Middle frontal gyrus (tissue), 1 donor: ENCODE measurements around the gene PDIA6.

ENCODE experiments used
- DNase-seq: peaks from one replicate; pipeline ENCODE4 v3.0.0-alpha.2; 2015; ENCODE audit warnings: low spot score; ENCODE audit errors: extremely low spot score

The PDIA6 gene

DNA sequence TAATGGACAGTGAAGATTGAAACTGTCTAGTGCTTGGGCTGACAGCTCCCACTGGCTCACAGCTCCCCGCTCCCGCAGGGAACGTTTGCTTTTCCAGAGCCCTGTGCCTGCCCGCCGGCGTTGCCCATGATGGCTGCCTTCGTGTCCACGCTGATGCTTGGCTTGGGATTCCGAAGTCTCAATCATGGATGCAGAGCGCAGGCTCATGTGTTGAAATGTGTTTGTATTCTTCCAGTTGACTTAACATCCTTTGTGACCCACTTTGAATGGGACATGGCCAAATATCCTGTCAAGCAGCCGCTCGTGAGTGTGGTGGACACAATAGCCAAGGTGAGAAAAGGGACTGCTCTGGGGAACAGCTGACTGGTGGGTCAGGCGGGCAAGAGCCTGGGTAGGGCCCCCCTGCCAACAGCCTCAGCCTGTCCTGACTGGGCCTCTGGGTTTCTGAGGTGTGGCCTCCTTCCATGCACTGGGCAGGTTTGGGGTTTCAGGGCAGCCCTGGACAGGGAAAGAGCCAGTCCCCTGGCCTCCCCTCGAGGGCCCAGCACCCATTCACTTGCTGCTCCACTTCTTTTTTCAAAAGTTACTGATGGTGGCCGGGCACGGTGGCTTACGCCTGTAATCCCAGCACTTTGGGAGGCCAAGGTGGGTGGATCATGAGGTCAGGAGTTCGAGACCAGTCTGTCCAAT is 48.3 kb downstream of the PDIA6 start:
- DNase-seq, result no peak

DNA sequence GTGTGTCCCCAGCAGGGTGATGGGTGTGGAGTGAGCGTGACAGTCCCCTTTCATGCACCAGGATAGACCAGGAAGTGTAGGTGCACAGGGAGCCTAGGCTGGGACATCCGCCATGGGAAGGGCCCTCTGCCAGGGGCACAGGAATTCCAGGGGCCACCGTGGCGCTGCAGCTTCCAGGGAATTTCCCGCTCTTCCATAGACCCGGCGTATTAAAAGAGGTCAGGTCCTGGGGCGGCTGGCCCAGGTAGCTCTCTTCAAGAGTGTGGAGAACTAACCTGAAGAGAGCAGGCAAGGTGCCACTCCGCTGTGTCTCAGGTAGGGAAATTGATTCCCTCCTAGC is 49.2 kb downstream of the PDIA6 start:
- DNase-seq, result no peak

DNA sequence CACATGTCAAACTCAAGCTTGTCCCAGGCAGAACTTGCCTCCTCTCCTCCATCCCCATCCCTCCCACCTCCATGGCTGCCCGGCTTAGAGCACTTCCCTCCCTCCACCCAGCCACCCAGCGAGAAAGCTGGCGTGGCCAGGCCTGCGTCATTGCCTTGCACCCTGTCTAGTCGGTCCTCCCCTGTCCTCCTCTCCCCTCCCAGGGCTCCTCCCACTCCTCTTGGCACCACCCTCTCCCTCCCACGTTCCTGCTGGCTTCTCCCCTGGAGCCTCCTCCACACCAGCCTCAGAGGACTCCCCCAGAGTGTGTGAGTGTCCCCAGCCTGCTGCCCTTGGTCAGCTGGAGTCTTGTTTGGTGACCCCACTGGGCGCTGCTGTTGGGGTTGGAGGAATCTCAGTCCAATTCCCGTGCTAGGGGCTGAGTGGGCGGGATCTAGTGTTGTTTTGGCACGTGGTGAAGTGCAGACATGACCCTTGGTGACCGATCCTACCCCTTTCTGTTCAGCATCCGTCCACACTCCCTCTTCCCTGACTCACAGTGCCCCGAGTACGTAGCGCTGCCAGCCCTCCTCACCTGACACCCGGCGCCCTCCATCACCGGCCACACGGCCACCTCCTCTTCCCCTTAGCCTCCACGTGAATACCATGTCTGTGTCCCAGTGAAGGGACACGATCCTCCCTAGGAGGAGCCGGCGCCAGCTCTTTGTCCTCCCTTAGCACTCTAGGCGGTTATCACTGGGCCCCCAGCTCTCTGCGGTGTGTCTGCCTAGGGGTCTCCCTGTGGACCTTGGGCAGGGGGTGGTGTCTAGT is 49.7 kb downstream of the PDIA6 start:
- no peak for DNase-seq

DNA sequence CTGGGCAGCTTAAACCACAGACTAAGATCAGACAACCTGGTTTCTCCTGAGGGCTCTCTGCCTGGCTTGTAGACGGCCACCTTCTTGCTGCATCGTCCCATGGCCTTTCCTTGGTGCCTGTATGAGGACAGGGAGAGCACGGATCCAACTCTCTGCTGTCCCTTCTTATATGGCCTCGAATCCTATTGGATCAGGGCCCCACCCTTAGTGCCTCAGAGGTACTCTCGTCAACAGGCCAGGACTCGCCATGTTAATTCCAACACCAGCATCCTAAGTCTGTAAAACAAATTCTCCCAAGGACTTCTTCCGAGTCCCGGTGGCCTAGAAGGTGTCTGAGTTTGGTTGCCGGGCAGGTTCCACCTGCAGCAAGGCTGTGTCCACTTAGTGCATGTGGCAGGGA is 51.0 kb downstream of the PDIA6 start:
- DNase-seq, result no peak

DNA sequence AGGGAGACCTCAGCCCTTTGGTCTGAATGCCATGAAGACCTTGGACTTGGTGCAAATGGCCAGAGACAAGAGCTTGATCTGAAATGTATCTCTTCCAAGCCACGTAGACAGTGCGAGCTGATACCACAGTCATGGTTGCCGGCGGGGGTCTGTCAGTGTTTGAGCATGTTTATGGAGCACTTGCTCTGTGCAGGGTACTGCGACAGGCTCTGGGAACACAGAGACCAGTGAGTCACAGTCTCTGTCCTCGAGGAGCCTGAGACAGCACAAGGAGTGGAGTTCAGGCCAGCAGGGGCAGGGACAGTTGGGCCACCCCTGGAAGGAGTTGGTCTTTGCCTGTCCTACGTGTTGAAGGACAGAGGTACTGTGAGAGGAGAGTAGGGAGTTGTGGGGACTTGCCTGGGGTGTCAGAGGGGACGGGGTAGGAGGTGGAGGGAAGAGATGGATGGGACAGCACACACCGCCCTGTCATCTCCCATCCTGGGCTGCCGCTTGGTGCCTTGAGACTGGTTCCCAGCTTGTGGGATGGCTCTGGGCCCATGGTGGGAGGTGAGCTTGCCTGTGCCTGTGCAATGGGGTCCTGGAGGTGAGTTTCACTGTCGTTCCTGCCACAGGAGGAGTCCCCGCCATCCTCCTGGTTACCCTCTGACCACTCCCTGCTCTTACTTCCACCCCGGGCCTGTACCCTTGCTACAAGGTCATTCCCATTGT is 51.6 kb downstream of the PDIA6 start:
- DNase-seq, result no peak

DNA sequence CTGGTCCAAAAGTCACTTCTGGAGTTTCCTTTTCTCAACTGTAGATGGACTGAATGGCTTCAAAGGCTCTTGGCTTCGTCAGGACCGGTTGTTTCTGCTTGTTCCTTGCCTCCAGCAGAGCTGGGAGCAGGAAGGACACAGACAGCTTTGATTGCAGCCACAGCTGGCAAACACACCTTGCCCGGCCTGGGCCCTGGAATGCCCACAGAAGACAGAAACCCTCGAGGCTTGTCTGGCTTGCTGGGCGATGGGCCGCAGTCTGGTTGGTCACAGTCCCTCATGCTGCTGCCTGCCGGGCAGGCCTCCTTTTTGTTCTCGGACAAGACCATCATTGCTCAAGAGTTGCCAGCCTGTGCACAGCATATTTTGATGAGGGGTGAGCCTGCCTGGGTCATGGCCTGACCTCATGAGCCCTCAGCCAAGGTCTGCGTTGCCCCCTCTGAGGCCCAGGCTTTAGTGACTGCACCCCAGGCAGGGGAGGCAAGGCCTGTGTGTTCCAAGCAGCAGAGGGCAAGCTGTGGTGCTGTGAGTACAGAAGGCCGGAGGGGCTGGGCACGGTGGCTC is 53.4 kb downstream of the PDIA6 start:
- no peak for DNase-seq

DNA sequence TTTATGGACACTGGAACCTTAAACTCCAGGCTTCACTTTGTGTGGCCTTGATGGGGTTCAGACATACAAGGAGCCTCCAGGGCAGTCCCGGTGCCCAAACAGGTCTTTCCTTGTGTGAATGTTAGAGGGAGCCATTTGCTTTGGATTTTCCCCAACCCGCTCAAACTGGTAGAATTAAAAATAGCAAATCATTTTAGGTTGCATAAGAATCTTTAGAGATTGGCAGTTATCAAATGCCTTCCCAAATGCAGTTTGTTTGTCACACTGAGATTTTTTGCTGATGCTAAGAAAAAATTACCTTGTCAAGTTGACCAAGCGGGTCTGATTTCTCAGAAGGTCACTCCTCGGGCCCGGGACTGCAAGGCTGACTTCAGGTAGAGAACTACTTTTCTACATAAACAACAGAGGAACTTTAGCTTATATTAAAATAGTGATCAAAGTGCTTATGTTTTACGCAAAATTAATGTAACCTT is 54.7 kb downstream of the PDIA6 start:
- DNase-seq, result no peak

DNA sequence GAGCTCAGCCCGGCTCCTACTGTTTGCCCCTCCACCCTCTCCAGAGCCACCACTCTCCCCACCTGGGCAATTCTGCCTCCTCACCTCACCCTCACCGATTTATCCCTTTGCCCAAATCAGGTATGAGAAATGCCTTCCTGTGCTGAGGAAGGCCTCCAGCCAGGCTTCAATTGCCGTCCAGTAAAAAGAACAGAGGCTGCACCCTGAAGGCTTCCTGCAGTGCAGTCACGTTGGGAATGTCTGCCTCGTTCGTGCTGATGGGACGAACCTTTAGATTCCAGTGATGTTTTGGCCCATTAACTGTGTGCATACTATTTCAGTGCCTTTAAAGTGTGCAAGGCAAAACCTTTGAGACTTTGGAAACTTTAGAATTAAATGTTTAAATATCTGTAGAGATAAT is 57.0 kb downstream of the PDIA6 start:
- DNase-seq, result no peak

DNA sequence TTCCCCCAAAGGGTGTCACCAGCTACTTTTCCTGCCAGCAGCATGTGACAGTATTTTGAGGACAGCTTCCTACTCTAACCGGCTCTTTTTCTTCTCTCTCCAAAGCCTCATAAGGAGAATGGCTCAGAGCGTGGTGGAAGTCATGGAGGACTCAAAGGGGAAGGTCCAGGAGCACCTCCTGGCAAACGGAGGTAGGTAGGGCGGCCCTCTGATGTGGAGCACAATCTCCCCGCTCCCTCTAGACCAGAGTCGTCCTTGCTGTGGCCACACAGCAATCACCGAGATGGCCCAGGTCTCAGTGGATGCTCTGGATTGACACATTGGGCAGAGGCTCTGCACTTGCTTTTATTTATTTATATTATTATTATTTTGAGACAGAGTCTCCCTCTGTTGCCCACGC is 58.7 kb downstream of the PDIA6 start:
- DNase-seq, result no peak

DNA sequence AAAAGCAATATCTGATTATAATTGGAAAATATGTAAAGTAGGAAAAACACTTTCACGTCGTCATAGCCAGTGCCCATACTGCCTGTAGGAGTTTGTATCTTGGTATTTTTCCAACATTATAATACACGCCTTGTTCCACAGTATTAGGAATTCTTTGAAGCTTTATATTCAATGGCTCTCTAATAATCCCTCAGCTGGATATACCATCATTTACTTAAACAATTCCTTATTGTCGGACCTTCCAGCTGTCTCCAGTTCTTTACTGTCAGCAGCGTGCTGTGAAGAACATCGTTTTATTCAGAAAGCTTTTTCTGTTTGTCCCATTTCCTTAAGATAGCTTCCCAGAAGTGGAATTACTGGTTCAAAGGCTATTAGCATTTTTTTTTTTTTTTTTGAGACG is 59.4 kb downstream of the PDIA6 start:
- no peak for DNase-seq

DNA sequence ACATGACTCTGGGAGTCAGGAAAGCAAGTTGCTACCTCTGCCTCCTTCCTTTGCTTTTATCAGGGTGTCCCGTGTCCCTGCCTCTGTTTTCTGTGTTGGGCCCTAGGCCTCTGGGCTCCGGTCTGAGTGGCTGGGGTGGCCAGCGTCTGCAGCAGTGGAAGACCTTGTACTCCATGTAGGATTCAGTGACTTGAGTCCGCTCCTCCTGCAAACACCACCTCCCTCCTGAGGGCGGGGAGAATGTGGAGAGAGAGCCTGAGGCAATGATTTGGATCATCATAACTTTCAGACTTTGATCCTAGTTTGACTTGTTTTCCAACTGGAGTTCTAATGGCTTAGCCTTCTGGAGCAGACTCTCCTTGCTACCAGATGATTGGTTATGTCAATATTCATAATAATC is 60.3 kb downstream of the PDIA6 start:
- DNase-seq, result no peak

DNA sequence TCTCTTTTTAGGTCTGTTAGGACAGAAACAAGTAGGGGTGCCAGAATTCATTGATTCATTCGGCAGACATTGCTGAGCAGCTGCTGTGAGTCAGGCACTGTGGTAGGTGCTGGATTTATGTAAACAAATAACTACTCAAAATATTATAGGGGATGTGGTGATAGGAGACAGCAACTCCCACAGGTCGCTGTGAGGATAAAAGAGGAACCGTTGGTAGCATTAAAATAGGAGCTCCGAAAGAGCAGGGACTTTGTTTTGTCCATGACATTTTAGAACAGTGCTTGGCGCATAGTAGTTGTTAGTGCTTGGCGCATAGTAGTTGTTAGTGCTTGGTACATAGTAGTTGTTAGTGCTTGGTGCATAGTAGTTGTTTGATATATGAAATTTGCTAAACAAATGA is 62.0 kb downstream of the PDIA6 start:
- DNase-seq, result no peak

DNA sequence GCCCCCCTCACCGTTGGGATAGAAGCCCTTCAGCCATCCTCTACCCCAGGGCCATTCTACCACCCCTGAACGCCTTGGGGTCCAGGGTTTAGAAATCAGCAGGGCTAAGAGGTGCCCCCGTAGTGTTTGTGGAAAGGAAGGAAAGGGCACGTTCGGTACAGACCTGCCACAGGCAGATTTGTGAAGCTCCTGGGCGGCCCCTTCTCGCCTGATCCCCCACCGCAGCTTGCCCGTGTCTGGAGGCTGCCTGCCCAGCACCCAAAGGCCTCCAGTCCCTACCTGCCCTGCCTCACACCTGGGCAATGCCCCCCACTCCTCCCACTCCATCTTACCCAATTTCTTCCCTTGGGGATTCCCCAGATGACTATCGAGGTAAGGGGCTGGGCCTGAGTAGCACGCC is 69.9 kb downstream of the PDIA6 start:
- DNase-seq, result no peak

DNA sequence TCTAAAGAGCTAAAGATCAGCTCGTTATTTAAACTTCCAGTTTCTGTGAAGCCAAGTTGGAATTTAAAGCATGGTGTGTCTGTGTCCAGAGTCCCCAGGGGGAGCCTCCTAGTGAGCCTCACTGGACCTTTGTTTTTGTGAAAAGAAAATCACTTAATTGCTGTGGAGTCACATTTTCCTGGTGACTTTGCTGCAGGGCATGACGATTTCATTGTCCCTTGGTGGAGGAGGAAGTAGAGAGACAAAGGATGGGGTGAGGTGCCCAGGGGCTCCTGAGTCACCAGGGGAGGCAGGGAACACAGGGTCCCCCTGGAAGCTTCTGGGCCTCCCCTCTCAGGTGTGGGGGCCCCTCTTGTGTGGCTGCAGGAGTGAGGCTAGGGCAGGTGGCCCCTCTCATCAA is 71.4 kb downstream of the PDIA6 start:
- DNase-seq, result no peak

DNA sequence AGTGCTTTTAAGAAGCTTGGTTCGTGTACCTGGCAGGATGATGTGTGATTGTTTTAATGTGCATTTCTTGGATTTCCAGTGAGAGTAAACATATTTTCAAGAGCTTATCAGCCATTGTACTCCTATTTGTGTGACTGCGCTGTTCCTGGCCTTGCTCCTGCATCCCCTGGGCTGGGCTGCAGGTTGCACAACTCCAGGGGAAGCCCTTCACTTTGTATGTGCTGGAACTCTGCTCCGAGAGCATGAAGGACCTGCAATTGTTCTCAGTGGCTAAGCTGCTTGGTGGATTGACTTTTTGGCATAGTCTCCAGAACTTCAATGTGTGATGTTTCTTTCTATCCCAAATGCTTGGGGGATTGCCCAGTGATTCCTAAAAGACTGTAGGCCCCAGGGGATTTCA is 72.4 kb downstream of the PDIA6 start:
- DNase-seq, result no peak

DNA sequence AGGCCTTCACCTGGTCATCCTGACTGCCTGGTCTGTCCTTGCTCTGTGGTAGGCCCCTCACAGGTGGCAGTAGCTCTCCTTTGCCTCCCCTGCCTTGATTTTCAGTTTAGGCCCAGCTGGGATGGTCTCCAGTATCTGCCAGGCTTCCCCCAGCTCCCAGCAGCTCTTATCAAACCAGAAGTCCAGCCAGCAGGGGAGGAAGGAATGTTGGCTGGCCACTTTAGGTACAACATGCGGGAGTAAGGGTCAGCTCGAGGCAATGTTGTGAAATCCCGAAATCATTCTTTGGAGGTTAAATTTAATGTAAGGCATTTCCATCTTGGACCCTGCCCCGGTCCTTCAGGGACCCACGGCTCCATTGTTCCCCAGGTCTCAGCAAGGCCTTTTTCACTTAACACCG is 74.4 kb downstream of the PDIA6 start:
- DNase-seq, result no peak

DNA sequence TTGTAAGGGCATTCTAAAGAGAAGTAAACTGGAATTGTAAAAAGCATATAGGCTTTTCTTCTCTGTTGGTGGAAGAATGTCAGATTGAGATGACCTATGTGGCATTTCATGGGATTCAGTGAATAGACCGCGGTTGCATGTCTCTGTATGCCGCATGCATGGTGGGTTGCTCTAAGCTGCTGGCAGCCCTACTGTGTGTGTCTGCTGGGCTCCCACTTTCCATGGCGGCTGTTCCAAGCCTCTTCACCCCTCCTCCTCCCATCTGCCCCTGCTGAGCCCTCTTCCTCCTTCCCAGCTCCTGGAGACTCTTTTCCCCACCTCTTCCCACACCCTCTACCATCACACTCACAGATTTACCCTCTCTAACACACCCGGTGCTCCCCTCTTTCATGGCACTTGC is 78.6 kb downstream of the PDIA6 start:
- DNase-seq, result no peak

DNA sequence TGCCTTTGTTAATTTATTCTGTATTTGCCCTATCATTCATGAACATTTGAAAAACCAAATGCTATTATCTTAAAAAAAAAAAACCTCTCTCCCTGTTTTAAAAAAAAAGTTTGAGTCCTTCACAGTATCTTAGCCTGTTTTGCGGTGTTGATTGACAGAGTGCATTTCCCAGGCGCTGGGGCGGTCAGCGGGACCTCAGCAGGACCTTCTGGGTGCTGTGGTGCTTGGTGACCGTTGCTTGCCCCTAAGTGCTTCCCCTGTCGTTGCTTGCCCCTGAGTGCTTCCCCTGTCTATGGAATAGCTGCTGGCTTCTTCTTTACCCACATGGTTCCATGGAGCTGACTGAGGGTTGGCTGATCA is 79.0 kb downstream of the PDIA6 start:
- DNase-seq, result no peak
